GM19035 (cell line): ENCODE results near the gene TECPR2.
"Not testable (repeated sequence)": the region's sequence is repeated elsewhere in the genome, so short reads cannot be mapped to it uniquely, and the experiment has no call there.

ENCODE experiments used
- ATAC-seq: cut with Tn5 transposase; IDR thresholded peaks from one replicate; pipeline ENCODE4 v1.9.1; 2021; ENCODE audit not compliant: unreplicated experiment

TECPR2 gene

GRCh38 chr14:102330806-102331205 is 31.9 kb upstream of the TECPR2 start:
- ATAC-seq, result no peak

GRCh38 chr14:102333390-102333789 is 29.4 kb upstream of the TECPR2 start:
- ATAC-seq, result no peak

DNA sequence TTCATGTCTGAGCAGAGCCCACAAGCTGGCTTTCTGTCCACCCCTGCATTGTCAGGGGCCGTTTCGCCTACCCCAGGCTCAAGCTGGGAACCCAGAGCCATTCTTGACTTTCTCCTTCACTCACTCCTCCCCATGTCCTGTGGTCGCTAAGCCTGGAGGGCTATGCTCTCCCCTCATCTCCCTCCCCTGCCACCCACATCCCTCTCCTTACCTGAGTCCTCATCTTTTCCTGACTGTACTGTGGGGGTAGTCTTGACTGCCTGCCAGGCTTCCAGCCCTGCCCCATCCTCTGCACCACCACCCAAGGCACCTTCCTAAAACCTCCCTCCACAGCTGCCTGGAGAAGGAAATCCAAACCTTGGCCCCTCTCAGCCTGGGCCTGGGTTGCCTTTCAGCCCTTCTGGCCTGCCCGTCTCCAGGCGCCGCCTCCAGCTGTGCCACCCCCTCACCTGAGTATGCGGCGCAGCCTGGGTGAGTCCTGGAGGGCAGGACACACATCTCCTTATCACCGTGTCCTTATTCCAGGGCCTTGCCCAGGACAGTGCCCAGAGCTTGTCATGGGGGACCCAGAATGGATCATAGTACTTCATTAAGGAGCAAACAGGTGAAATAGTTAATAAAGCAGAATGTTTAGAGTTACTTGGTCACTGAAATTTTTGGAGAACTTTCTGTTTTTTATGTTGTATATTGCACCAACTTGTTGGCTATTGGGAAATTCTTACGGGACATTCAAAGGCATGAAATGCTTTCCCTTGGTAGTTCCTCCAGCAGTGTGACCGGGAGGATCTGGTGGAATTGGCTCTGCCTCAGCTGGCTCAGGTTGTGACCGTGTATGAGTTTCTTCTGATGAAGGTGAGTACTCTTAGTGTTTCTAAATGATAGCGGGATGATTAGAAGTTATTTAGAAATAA is 28.7 kb upstream of the TECPR2 start:
- ATAC-seq, result no peak

GRCh38 chr14:102335163-102335562 is 27.6 kb upstream of the TECPR2 start:
- no peak for ATAC-seq

GRCh38 chr14:102338724-102339123 is 24.0 kb upstream of the TECPR2 start:
- ATAC-seq, result no peak

GRCh38 chr14:102341566-102341965 is 21.2 kb upstream of the TECPR2 start:
- ATAC-seq, result no peak

DNA sequence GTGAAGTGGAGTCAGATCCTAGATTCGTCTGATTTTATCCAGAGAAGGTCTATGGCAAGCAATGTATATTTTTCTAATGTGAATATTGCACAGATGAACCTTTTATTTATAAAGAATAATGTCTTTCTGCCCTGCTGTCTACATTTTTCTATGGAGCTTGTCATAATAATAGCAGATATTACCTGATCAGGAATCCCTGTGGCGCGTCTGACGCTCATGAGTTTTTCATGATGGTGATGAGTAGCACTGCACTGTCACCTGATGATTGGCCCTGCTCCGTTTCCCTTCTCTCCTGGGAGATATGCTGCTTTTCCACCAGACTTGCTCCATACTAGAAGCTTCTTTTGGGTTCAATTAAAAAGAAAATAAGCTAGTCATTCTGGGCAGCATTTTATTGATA is 20.5 kb upstream of the TECPR2 start:
- no peak for ATAC-seq

DNA sequence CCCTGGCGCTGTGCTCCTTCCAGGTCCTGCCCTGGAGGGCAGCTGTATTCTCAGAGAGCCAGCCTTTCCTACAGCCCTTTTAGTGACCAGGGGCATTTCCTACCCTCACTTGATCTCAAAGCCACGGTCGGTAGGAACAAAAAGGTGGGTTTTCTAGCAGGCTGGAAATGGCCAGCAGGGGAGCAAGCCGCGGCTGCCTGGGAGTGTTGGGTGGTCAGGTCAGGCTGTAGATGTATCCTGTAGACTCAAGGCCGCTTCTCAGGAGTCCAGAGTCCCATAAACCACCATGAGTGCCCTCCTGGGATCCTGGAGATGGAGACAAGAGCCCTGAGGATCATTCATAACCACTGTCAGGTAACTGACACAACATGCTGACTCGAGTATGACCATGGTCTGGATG is 18.7 kb upstream of the TECPR2 start:
- no peak for ATAC-seq

DNA sequence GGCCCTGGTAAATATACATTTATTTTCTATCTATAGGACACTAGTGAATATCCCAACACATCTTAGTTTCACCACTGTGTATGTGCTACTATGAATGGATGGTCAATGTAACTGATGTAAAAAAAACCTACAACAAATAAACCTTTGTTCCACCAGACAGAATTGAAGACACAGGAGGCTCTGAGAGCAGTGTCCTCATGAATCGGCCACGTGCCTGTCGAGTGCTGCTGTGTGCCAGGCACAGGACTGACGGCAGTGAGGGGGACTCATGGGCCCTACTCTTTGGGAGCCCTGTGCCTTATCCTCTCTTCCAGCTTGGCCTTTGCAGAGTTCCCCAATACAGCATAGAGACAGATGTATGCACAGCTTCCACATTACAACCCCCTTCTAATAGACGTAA is 18.3 kb upstream of the TECPR2 start:
- ATAC-seq, result no peak

DNA sequence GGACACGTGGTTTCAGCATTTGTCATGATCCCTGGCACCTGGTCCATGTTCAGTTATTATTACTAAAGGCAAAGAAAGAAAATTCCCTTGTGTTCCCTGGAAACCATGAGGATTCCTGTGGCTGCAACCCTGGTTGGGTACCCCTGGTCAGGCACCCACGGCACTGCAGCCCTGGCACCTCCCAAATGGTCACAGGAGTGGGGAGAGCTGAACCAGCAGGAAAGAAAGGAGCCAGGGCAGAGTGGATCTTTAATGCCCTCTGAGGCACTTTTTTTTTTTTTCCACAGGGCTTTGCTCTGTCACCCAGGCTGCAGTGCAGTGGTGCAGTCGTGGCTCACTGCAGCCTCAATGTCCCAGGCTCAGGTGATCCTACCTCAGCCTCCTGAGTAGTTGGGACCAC is 17.5 kb upstream of the TECPR2 start:
- ATAC-seq, result no peak

DNA sequence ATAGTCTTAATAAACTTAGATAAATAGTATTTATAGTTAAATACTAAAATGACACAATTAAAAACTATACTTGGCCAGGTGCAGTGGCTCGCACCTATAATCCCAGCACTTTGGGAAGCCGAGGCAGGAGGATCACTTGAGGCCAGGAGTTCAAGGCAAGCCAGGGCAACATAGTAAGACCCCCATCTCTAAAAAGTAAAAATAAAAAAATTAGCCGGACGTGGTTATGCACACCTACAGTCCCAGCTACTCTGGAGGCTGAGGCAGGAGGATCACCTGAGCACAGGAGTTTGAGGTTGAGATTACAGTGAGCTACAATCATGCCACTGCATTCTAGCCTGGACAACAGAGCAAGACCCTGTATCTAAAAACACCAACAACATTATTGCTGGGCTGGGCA is 16.1 kb upstream of the TECPR2 start:
- no peak for ATAC-seq

DNA sequence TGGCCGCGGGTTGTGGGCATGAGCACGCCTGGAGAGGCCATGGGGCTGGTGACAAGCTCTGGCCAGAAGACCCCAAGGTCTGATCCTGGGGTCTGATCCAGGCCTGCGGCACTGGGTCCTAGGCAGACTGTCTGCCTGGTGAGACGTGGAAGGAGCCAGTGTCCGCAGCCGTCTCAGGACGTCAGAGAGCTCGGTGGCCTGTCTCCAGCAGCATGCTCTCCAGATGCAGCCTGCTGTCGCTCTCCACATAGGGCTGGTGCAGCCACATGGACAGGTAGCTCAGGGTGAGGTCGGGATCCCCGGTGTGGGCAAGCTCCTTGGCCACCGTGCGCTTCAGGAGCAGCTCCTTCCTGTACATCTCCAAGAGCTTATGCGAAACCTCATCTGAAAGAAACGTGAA is 14.4 kb upstream of the TECPR2 start:
- no peak for ATAC-seq

- ATAC-seq, result no peak
Observed at GRCh38 chr14:102351023-102351422, 11.7 kb upstream of the TECPR2 start.

GRCh38 chr14:102351593-102351992 is 11.1 kb upstream of the TECPR2 start:
- ATAC-seq, result not testable (repeated sequence)

DNA sequence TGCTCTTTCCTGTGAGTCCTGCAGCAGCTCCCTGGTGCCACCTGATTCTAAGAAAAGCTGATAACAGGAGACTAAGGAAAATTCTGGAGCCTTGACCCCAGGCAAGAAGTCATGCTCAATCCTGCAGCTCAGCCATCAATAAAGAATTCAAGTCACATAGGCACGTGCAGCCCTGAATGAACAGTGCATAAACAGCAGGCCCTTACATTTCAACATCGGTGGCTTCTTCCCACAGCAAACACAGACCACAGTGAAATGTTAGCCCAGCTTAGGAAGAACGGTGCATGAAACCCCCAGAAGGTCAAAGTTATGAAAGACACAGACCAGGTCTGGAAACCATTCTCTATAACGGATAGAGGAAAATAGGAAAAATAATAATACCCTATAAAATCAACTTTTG is 10.5 kb upstream of the TECPR2 start:
- no peak for ATAC-seq

GRCh38 chr14:102353126-102353619 is 9.6 kb upstream of the TECPR2 start:
- ATAC-seq, result no peak

DNA sequence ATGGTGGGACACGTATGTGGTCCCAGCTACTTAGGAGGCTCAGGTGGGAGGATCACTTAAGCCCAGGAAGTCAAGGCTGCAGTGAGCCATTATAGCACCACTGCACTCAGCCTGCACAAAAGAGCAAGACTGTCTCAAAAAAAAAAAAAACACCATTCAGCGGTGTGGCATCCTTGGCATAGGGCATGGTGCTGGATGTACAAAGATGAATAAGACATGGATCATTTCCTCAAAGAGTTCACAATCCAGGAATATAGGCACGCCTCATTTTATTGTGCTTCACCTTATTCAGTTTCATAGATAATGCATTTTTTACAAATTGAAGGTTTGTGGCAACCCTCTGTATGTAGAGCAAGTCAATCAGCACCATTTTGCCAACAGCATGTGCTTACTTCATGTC is 6.5 kb upstream of the TECPR2 start:
- no peak for ATAC-seq

- ATAC-seq, result no peak
Observed at GRCh38 chr14:102359341-102359740, 3.4 kb upstream of the TECPR2 start.

DNA sequence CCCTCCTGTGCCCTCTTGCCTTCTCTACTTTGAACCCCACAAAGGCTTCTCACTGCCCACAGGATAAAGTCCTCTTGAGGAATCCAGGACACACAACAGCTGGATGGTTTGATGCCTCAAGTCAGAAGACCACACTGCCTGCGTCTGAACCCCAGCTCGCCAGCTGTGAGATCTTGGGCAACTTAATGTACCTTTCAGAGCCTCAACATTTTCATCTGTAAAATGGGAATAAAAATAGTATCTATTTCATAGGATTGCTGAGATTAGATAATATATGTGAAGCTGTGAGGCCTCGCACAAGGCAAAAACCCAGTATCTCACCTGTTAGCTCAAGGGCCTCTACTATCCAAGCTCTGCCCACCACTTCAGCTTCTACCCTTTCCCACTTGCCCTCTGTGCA is 2.4 kb upstream of the TECPR2 start:
- no peak for ATAC-seq

GRCh38 chr14:102362084-102362483 is 657 bp upstream of the TECPR2 start:
- ATAC-seq, result peak; percentile 24

- peak; percentile 21 for ATAC-seq
Observed at GRCh38 chr14:102363182-102363943, 622 bp downstream of the TECPR2 start.

DNA sequence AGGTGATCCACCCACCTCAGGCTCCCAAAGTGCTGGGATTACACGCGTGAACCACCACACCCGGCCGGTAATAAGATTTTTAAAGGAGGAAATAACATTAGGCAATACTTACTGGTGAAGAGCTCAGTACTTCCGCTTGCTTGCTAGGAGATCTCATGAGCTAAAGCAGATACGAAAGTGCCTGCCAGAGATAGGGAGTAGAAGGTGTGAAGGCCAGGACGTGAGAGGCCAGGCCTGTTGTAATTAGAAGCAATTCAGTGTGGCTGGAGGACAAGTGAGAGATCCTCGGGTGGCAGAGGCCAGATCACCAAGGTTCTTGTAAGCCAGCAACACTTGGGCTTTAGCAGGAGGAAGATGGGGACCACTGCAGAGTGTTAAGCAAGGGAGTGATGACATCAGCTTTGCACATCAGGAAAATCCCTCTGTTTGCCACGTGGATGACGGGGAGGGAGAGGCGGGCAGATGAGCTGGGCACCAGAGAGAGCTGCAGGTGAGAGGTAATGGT is 7.6 kb downstream of the TECPR2 start:
- ATAC-seq, result no peak
